Osteocyte (in vitro differentiated cells): ENCODE results near the gene RPL13. TPM values are rescaled to one million over a fixed set of nuclear protein-coding genes. Genes with fewer than 3 reads are reported as not detected.

Experiments
- DNase-seq: peaks from one replicate; pipeline ENCODE4 v3.0.0; 2021; ENCODE audit warnings: mixed read lengths; ENCODE audit not compliant: unreplicated experiment; ENCODE audit errors: extremely low spot score
- H3K27ac Mint-ChIP-seq: one replicate; pipeline ENCODE4 v1.8.0; 2021; ENCODE audit warnings: mild to moderate bottlenecking, mixed read lengths; ENCODE audit not compliant: unreplicated experiment
- H3K27me3 Mint-ChIP-seq: one replicate; pipeline ENCODE4 v1.8.0; 2021; ENCODE audit warnings: mixed read lengths; ENCODE audit not compliant: unreplicated experiment
- H3K36me3 Mint-ChIP-seq: one replicate; pipeline ENCODE4 v1.8.0; 2021; ENCODE audit warnings: mixed read lengths; ENCODE audit not compliant: unreplicated experiment
- H3K4me1 Mint-ChIP-seq: one replicate; pipeline ENCODE4 v1.8.0; 2021; ENCODE audit warnings: mixed read lengths; ENCODE audit not compliant: unreplicated experiment
- H3K4me3 Mint-ChIP-seq: one replicate; pipeline ENCODE4 v1.8.0; 2021; ENCODE audit warnings: mild to moderate bottlenecking, moderate library complexity, mixed read lengths; ENCODE audit not compliant: unreplicated experiment
- H3K9me3 Mint-ChIP-seq: one replicate; pipeline ENCODE4 v1.8.0; 2021; ENCODE audit warnings: mixed read lengths; ENCODE audit not compliant: unreplicated experiment
- total RNA-seq: library from RNA; stranded (reverse); gene quantifications from 2 replicates; pipeline ENCODE4 v1.2.1, GENCODE V29; 2021
- TF ChIP-seq, protein P1 (sequence below): fragments of 200-600 bp; sonication (generic); IDR thresholded peaks from 2 replicates; pipeline ENCODE4 v1.5.0; 2021; ENCODE audit warnings: antibody characterized with exemption, mild to moderate bottlenecking, moderate library complexity

The RPL13 gene
- total RNA-seq, 1 donor from 2014 or later: 1,785 TPM

DNA sequence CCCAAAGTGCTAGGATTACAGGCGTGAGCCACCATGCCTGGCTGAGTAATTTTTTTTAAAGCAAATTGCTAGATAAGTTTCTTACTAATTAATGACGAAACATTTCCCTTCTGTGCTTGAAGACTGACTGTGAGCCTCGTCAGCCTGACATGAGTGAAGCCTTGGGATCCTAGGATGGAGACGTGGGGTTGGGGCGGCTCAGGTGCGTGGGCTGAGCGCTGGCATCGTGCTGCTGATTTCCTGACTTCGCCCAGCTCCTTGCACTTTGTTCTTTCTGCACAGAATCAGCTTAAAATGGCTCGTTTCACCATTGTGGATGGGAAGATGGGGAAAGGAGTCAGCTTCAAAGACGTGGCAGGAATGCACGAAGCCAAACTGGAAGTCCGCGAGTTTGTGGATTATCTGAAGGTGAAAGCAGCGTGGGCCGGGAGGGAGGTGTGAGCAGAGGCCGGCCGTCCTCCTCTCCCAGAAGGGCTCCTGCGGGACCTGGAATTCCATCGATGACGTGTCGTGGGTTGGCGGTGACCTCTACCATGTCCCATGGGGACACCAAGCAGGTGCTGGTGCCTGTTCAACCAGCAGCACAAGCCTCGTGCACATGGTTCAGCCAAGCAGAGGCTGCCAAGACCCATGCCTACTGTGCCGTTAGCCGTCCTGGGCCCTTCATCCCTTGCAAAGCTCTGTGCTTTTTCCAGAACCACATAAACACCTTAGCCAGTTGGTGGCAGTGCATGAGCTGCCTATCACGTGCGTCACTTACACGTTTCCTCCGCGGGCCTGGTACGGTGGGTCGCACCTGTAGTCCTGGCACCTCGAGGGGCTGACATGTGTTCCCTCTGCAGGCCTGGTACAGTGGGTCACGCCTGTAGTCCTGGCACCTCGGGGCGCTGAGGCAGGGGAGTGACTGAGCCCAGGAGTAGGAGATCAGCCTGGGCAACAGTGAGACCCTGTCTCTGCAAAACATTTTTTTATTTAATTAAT lies 29.8 kb upstream of the RPL13 start:
- H3K27me3 Mint-ChIP-seq: no peaks in the 10 kb centered on the region
- H3K36me3 Mint-ChIP-seq: peaks cover 42% of the 10 kb centered on the region
- TF ChIP-seq, protein P1, sequence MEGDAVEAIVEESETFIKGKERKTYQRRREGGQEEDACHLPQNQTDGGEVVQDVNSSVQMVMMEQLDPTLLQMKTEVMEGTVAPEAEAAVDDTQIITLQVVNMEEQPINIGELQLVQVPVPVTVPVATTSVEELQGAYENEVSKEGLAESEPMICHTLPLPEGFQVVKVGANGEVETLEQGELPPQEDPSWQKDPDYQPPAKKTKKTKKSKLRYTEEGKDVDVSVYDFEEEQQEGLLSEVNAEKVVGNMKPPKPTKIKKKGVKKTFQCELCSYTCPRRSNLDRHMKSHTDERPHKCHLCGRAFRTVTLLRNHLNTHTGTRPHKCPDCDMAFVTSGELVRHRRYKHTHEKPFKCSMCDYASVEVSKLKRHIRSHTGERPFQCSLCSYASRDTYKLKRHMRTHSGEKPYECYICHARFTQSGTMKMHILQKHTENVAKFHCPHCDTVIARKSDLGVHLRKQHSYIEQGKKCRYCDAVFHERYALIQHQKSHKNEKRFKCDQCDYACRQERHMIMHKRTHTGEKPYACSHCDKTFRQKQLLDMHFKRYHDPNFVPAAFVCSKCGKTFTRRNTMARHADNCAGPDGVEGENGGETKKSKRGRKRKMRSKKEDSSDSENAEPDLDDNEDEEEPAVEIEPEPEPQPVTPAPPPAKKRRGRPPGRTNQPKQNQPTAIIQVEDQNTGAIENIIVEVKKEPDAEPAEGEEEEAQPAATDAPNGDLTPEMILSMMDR: no peak
- no peak overlapping the region for H3K4me3 Mint-ChIP-seq
- H3K9me3 Mint-ChIP-seq: no peaks in the 10 kb centered on the region
- H3K4me1 Mint-ChIP-seq: no peaks in the 10 kb centered on the region
- DNase-seq: no peak
- no peak overlapping the region for H3K27ac Mint-ChIP-seq

DNA sequence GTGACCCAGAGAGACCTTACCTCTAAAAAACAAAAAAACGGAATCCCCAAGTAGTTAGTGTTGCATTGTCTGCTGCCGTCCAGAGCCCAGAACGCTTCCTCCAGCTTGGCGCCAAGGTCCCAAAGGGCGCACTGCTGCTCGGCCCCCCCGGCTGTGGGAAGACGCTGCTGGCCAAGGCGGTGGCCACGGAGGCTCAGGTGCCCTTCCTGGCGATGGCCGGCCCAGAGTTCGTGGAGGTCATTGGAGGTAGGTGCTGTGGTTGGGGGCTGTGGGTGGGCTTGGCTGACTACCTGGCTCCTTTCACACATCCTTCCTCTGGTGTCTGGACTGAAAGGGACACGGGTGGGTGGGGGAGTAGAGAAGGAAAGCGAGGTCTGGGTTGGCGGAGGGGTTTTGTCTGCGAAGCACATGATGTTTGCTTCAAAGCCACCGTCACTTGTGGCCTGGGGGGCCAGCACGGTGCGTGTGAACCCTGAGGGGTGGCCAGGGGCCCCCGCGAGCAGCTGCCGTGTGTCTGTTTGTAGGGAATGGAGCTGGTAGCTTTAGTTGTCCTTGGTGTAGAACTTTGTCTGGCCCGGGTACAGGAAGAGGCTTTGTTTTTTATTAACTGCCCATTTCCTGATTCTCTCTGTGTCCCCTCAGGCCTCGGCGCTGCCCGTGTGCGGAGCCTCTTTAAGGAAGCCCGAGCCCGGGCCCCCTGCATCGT lies 28.5 kb upstream of the RPL13 start:
- no peaks in the 10 kb centered on the region for H3K9me3 Mint-ChIP-seq
- peaks cover 40% of the 10 kb centered on the region for H3K36me3 Mint-ChIP-seq
- no peaks in the 10 kb centered on the region for H3K4me1 Mint-ChIP-seq
- H3K4me3 Mint-ChIP-seq: no peak overlapping the region
- DNase-seq: no peak
- no peak overlapping the region for H3K27ac Mint-ChIP-seq
- TF ChIP-seq, protein P1: no peak
- no peaks in the 10 kb centered on the region for H3K27me3 Mint-ChIP-seq

DNA sequence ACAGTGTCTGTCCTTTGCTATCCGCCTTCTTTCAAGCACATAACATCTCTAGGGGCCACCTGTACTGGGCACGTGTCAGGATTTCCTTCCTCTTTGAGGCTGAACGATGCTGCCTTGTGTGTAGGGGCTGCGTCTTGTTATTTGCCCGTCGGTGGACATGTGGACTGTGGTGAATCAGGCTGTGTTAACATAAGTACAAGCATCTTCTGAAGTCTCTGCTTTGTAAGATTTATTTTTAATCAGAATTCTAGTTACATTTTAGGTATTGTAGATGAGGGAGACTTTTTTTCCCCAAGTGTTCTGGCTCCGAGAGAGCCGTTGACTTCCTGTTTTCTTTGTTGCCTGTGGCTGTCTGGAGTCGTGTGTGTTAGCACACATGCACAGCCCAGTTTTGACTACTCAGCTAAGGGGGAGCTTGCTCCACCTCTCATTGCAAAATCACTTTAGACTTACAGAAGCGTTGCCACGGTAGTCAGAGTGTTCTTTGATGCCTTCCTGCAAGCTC lies 26.2 kb upstream of the RPL13 start:
- H3K9me3 Mint-ChIP-seq: no peaks in the 10 kb centered on the region
- H3K27ac Mint-ChIP-seq: no peak overlapping the region
- no peak for DNase-seq
- no peak overlapping the region for H3K4me3 Mint-ChIP-seq
- no peaks in the 10 kb centered on the region for H3K27me3 Mint-ChIP-seq
- H3K4me1 Mint-ChIP-seq: no peaks in the 10 kb centered on the region
- TF ChIP-seq, protein P1: no peak
- H3K36me3 Mint-ChIP-seq: peaks cover 32% of the 10 kb centered on the region

DNA sequence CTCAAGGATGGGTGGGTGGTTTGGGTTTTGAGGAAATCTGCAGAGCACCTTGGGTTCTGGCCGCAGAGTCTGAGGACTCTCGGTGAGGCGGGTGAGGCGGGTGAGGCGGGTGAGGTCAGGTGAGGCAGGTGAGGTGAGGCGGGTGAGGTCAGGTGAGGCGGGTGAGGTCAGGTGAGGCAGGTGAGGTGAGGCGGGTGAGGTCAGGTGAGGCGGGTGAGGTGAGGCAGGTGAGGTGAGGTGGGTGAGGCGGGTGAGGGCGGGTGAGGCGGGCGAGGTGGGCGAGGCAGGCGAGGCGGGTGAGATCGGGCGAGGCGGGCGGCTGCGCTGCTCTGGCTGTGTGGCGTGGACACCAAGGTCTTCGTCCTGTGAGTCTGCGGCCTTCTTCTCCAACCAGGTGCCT lies 24.1 kb upstream of the RPL13 start:
- peaks cover 34% of the 10 kb centered on the region for H3K36me3 Mint-ChIP-seq
- no peaks in the 10 kb centered on the region for H3K4me1 Mint-ChIP-seq
- H3K9me3 Mint-ChIP-seq: no peaks in the 10 kb centered on the region
- TF ChIP-seq, protein P1: no peak
- H3K27ac Mint-ChIP-seq: no peak overlapping the region
- no peak for DNase-seq
- no peak overlapping the region for H3K4me3 Mint-ChIP-seq
- no peaks in the 10 kb centered on the region for H3K27me3 Mint-ChIP-seq
